GM23338 (cell line): Measurements from ENCODE around the gene OCA2. TPM values are rescaled to one million over a fixed set of nuclear protein-coding genes. Genes with fewer than 3 reads are reported as not detected.

ENCODE experiments used
- ATAC-seq: fragments of 200-7000 bp; cut with Tn5 transposase; 3 replicates; pipeline ENCODE4 v1.9.1; 2020
- DNase-seq: peaks from one replicate; pipeline ENCODE4 v3.0.0-alpha.2; 2015; ENCODE audit warnings: low spot score
- H2AFZ ChIP-seq: fragments of 200-600 bp; sonication (generic); 2 replicates; pipeline ENCODE4 v1.8.0; 2016; ENCODE audit warnings: antibody characterized with exemption, mild to moderate bottlenecking, moderate library complexity
- H3F3A ChIP-seq: fragments of 200-600 bp; sonication (generic); replicated peaks from 2 replicates; pipeline ENCODE4 v1.8.0; 2017; ENCODE audit warnings: antibody characterized with exemption, mixed run types, low read depth
- H3K27ac ChIP-seq: fragments of 200-600 bp; sonication (generic); 2 replicates; pipeline ENCODE4 v1.6.1; 2016; ENCODE audit warnings: low read depth
- H3K27me3 ChIP-seq: fragments of 200-600 bp; sonication (generic); 2 replicates; pipeline ENCODE4 v1.8.0; 2016; ENCODE audit warnings: mild to moderate bottlenecking, mixed run types, moderate library complexity; ENCODE audit not compliant: insufficient read depth
- H3K36me3 ChIP-seq: fragments of 200-600 bp; sonication (generic); 2 replicates; pipeline ENCODE4 v1.8.0; 2016; ENCODE audit warnings: mild to moderate bottlenecking; ENCODE audit not compliant: insufficient read depth
- H3K4me1 ChIP-seq: fragments of 200-600 bp; sonication (generic); 2 replicates; pipeline ENCODE4 v1.8.0; 2016; ENCODE audit warnings: mild to moderate bottlenecking, moderate library complexity; ENCODE audit not compliant: insufficient read depth
- H3K4me2 ChIP-seq: fragments of 200-600 bp; sonication (generic); 2 replicates; pipeline ENCODE4 v1.7.1; 2017; ENCODE audit warnings: mixed run types
- H3K4me3 ChIP-seq: fragments of 200-600 bp; sonication (generic); 2 replicates; pipeline ENCODE4 v1.6.1; 2016; ENCODE audit warnings: mixed run types
- H3K79me2 ChIP-seq: fragments of 200-600 bp; sonication (generic); replicated peaks from 2 replicates; pipeline ENCODE4 v1.8.0; 2017; ENCODE audit warnings: mild to moderate bottlenecking; ENCODE audit not compliant: insufficient read depth
- H3K9me2 ChIP-seq: fragments of 200-600 bp; sonication (generic); 2 replicates; pipeline ENCODE4 v1.8.0; 2017; ENCODE audit not compliant: insufficient read depth
- H4K20me1 ChIP-seq: fragments of 200-600 bp; sonication (generic); replicated peaks from 2 replicates; pipeline ENCODE4 v1.8.0; 2017; ENCODE audit warnings: mild to moderate bottlenecking; ENCODE audit not compliant: insufficient read depth
- H3K27ac Mint-ChIP-seq: 2 replicates; pipeline ENCODE4 v1.8.0; 2020; ENCODE audit warnings: inconsistent platforms, mild to moderate bottlenecking, moderate library complexity, mixed read lengths
- H3K27me3 Mint-ChIP-seq: 3 replicates; pipeline ENCODE4 v1.8.0; 2022; ENCODE audit warnings: low read depth, mild to moderate bottlenecking, moderate library complexity, mixed read lengths, inconsistent platforms; ENCODE audit not compliant: insufficient read depth, poor library complexity
- H3K36me3 Mint-ChIP-seq: 3 replicates; pipeline ENCODE4 v1.8.0; 2021; ENCODE audit warnings: low read depth, mild to moderate bottlenecking, inconsistent platforms, moderate library complexity, mixed read lengths
- H3K4me1 Mint-ChIP-seq: 3 replicates; pipeline ENCODE4 v1.8.0; 2020; ENCODE audit warnings: mild to moderate bottlenecking, inconsistent platforms, mixed read lengths
- H3K4me3 Mint-ChIP-seq: 3 replicates; pipeline ENCODE4 v1.8.0; 2021; ENCODE audit warnings: moderate library complexity, mild to moderate bottlenecking, inconsistent platforms, mixed read lengths
- H3K9me3 Mint-ChIP-seq: 3 replicates; pipeline ENCODE4 v1.8.0; 2020; ENCODE audit warnings: moderate library complexity, mild to moderate bottlenecking, inconsistent platforms, mixed read lengths
- ETS1 ChIP-seq: IDR thresholded peaks from 2 replicates; pipeline ENCODE4 v1.6.1; 2016; ENCODE audit warnings: antibody characterized with exemption
- EZH2phosphoT487 ChIP-seq: fragments of 200-600 bp; sonication (generic); IDR thresholded peaks from one replicate; pipeline ENCODE4 v1.8.1; 2018; ENCODE audit warnings: antibody characterized with exemption; ENCODE audit not compliant: unreplicated experiment
- JUNB ChIP-seq: IDR thresholded peaks from one replicate; pipeline ENCODE4 v1.6.1; 2016; ENCODE audit warnings: antibody characterized with exemption; ENCODE audit not compliant: unreplicated experiment
- NANOG ChIP-seq: IDR thresholded peaks from 2 replicates; pipeline ENCODE4 v1.6.1; 2016; ENCODE audit warnings: antibody characterized with exemption, borderline replicate concordance
- POLR2AphosphoS5 ChIP-seq: IDR thresholded peaks from 2 replicates; pipeline ENCODE4 v1.6.1; 2016; ENCODE audit warnings: antibody characterized with exemption, low read depth
- REST ChIP-seq: IDR thresholded peaks from one replicate; pipeline ENCODE4 v1.6.1; 2018; ENCODE audit warnings: antibody characterized with exemption; ENCODE audit not compliant: unreplicated experiment
- STAT1 ChIP-seq: IDR thresholded peaks from one replicate; pipeline ENCODE4 v1.6.1; 2016; ENCODE audit warnings: antibody characterized with exemption; ENCODE audit not compliant: unreplicated experiment
- ZNF114 ChIP-seq: fragments of 250-450 bp; sonication (Bioruptor Pico); IDR thresholded peaks from 2 replicates; pipeline ENCODE4 v1.5.0; 2020; ENCODE audit warnings: mild to moderate bottlenecking, moderate library complexity
- polyA plus RNA-seq: library from polyadenylated mRNA; unstranded; fragments of >200 nt; fragmentation: Nextera tagmentation; extraction: Ambion mirVana; gene quantifications from 2 replicates; pipeline ENCODE4 v1.2.1, GENCODE V29; 2016
- total RNA-seq: library from RNA; depleted of rRNA; stranded (reverse); fragments of >200 nt; shearing (Covaris generic); gene quantifications from 2 replicates; pipeline ENCODE4 v1.2.3, GENCODE V29; 2014

Gene OCA2
- total and polyA plus RNA-seq, 2 experiments from 2014 or later: 0.40 to 0.69 TPM

DNA sequence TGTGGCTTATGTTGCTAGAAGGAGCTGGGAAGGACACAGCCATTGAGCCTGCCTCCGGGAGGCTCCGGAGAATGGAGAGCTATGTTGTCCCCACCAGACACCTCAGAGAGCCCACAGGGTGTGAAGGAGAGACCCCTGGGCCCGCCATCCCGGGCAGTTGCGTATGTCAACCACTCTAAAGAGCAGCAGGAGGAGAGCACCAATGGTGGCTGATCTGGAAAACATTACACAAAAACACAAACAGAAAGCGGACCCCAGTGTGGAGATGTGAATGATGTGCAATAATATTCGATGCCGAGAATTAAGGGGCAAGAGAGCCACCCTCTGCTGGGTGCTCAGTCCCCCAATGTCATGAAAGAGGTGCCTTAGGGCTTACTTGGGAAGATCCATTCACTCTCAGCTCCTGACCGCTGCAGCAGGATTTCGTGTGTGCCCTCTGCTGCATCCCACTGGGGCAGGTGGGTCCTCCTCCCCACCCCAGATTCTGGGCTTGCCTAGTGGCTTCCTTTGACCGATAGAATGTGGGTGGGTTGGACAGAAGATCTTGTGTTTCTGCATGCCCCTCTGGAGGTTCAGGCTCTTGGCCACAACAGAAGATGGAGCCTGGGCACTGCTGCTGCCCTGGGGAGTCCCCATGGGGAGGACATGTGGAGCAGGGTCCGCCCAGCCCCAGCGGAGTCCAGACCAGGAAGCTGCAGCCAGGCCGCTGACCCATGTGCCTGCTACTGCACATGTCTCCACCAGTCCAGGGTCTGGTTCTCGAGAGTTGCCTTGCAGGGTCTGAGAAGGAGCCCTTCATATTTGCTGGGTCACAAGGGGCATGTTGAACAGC is 245.3 kb downstream of the OCA2 start (continued):
- TF ChIP-seq EZH2phosphoT487: no peak
- TF ChIP-seq JUNB: no peak
- no peak for TF ChIP-seq STAT1
- no peak for TF ChIP-seq REST
- no peak for TF ChIP-seq ZNF114
- TF ChIP-seq ETS1: no peak
- no peak for TF ChIP-seq POLR2AphosphoS5

GRCh38 chr15:27851858-27852210 is 247.3 kb downstream of the OCA2 start:
- DNase-seq: no peak
- H3K36me3 ChIP-seq: no peaks in the 10 kb centered on the region
- TF ChIP-seq NANOG (no peak), ETS1 (no peak)

More at GRCh38 chr15:27851858-27852210, 247.3 kb downstream of the OCA2 start:
- Histone ChIP-seq H3K4me1 (no peaks in the 10 kb centered on the region), H2AFZ (no peak overlapping the region), H3K27me3 (no peaks in the 10 kb centered on the region), H4K20me1 (no peaks in the 10 kb centered on the region), H3K4me2 (no peak overlapping the region), H3K9me2 (peaks cover 4% of the 10 kb centered on the region; the same call in 1 of the 2 replicates), H3K4me3 (no peak overlapping the region), H3F3A (no peaks in the 10 kb centered on the region), H3K79me2 (no peaks in the 10 kb centered on the region), H3K27ac (no peak overlapping the region)
- Mint-ChIP-seq H3K4me1 (no peaks in the 10 kb centered on the region), H3K27ac (no peak overlapping the region), H3K36me3 (no peaks in the 10 kb centered on the region; the same call in 2 of the 3 replicates), H3K9me3 (peaks cover 6% of the 10 kb centered on the region; the same call in 1 of the 3 replicates), H3K4me3 (no peak overlapping the region), H3K27me3 (peaks cover 9% of the 10 kb centered on the region)
- ATAC-seq: no peak
